IPS-11a (cell line): Measurements from ENCODE around the gene CAMTA1.

Source experiments
- H3K4me3 ChIP-seq: one replicate; pipeline ENCODE4 v1.5.1; 2013; ENCODE audit warnings: low read depth, low read length, control low read depth

CAMTA1 gene

GRCh38 chr1:7515904-7516303 lies 730.6 kb downstream of the CAMTA1 start:
- H3K4me3 ChIP-seq = no peak overlapping the region

- H3K4me3 ChIP-seq = no peak overlapping the region
Measured at GRCh38 chr1:7516341-7516740, 731.1 kb downstream of the CAMTA1 start.

GRCh38 chr1:7516929-7517328 lies 731.7 kb downstream of the CAMTA1 start:
- H3K4me3 ChIP-seq = no peak overlapping the region

DNA sequence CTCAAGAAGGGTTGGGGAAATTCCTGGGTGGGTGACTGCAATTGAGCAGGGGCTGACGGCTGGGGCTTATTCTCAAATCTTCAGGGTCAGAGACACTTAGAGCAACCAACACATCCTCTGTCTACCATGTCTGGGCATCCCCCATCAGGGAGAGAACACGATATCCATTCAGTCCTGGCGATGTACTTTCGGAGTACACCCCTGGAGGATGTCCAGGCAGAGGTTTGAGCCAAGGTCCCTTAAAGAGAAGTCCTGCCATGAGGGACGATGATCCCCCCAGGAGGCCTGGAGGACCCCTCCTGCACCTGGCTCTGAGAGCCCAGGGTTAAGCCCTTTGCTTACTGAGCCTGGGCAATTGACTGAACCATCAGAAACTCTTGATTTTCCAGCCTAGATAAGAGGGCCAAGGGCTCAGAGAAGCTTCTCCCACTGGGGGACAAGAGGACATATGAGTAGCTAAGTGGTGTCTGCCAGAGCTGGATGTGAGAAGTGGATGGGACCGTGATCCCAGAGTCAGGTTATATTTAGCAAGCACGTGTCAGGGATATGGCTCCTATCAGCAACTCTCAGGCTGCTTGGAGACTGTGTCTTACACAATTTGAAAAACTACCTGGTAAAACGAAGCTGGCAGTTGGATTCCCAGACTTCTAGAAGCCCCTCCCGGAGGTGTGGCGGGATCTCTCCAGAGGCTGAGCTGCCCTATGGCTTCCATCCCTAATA lies 732.5 kb downstream of the CAMTA1 start:
- H3K4me3 ChIP-seq = no peak overlapping the region

GRCh38 chr1:7518411-7518810 lies 733.2 kb downstream of the CAMTA1 start:
- no peak overlapping the region for H3K4me3 ChIP-seq

DNA sequence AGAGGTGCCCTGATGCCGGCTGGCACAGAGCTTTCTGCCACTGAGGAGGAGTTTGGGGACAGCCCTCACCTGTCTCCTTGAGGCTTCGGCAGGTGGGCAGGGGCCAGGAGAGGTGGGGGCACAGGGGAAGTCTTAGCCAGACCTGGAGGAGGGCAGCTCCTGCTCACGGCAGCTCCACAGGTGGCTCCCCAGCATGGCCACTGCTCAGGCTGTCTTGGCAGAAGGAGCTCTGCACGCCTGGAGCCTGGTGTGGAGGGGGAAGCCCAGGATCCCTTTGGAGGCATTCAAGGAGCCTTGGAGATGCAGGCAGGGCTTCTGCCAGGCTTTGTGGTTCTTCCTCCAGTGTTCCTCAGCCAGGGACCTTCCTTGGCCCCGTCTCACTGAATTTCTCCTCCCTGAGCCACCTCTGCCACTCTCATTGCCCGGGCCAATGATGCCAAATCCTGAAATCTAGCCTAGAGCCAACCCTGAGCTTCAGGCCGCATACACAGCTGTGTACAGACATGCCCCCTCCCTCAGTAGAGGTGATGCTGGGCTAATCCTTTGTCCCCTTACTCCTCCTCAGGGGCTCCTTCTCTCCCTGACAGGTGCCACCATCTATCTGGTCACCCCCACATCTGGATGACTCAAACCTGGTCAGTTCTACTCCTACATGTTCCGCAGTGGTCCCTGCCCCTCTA lies 734.1 kb downstream of the CAMTA1 start:
- H3K4me3 ChIP-seq = no peak overlapping the region

GRCh38 chr1:7519861-7520395 lies 734.7 kb downstream of the CAMTA1 start:
- no peak overlapping the region for H3K4me3 ChIP-seq

DNA sequence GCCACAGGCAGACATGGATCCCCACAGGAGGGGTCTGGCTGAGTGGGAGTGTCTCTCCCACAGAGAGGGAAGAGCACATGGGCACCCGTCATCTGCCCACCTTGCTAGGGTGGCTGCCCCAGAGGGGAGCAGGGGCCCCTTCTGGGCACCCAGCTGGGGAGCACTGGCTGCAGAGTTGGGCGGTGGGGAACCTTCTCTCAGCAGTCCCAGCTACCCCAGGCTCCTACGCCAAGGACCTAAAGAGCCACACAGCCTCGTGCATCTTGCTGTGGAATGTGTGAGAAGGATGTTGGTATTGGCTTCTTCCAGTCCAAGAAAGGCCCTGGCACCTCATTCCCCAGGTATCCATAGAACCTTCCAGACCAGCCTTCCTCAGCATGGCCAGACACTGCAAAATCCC lies 735.2 kb downstream of the CAMTA1 start:
- peak overlapping the region; percentile 8 for H3K4me3 ChIP-seq

DNA sequence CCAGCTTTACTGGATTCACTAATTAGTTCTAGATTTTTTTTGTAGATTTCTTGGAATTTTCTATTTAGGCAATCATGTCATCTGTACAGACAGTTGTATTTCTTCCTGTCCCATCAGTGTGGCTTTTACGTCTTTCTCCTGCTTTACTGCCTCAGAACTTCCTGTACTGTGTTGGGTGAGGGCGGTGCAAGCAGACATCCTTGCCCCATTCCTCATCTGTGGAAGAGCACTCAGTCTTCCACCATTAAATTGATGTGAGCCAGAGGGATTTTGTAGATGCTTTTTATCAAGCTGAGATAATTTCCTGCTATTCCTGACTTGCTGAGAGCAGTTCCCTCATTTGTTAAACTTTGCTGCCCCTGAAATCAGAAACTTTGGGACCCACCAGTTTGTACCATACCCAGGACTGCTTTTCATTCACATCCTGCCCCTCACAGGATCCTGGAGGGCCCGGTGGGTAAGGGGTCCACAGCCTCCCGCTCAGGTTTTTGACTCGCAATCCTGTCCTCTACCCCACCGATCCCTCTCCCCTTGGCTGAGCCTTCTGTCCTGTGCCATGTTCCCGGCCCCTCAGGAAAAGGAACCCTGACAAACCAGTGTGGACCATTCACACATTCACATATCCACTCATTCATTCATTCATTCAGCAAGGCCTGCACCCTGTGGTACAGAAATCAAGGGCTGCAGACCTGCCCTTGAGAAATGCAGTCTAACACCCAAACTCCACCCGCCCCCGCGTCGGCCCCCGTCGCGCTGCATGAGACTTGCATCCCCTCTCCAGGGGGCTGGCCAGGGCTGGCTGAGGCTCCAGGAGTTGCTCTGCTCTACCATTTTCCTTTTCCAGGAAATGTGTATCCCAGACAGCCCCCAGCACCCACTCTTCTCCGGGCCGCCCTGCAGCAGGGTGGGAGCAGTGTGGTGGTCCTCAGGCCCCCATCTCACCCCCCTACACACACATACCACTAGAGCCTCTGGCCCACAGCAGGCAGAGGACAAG lies 739.4 kb downstream of the CAMTA1 start:
- no peak overlapping the region for H3K4me3 ChIP-seq

DNA sequence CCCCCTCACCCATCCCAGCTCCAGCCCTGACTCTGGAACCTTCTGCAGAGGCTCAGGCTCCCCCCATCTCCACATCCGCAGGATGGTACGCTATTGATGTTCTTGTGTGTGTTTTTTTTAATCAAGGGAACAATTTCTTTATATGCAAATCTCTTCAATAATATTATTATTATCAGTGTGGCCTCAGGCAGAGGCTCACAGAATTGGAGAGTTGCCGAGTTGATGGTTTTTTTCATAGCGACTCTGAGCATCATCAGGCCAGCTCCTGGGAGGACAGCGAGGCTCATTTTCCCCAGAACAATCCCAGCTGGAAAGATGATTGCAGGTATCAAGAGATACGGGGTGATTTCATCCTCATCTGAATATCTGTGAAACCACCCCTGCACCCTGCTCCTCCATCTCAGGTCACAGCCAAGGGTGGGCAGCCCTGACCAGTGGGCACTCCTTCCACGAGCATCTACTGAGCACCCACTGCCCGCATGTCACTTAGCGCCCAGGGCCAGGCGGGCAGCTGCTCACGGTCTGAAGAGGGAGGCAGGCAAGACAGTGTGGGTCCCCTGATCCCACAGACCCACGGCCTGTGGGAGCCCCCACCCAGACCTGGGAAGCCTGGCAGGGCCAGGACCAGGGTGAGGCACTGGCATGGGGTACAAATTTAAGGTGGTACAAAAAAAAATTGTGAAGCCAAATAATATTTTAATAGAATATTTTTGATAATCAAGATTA lies 740.2 kb downstream of the CAMTA1 start:
- no peak overlapping the region for H3K4me3 ChIP-seq

DNA sequence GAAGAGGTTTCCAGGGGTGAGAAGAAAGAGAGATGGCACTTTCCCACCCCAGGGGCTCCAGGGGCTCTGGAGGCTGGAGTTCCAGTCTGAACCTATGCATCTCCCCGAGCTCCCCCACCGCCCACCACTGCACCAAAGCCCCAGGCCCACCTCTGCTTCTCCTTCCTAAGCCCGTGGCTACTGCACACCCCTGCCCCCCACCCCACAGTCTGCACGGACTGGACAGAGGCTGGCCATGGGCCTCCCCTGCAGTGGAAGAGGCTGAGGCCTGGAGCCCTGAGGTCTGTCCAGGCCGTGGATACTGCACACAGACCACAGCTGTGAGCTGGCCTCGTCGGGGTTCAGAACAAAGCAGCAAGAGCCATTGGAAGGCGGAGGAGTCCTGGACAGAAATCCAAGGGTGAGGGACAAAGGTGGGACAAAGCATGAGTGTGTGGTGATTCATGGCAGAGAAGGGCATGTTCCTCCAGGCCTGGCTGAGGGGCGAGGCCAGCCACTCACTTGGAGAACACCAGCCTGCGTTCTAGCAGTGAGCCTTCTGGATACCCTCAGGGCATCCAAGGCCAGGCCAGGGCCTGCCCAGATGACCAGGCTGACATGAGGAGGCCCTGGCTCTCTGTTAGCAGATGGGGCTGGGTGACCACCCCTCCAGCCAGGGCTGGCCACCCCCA lies 741.1 kb downstream of the CAMTA1 start:
- no peak overlapping the region for H3K4me3 ChIP-seq

DNA sequence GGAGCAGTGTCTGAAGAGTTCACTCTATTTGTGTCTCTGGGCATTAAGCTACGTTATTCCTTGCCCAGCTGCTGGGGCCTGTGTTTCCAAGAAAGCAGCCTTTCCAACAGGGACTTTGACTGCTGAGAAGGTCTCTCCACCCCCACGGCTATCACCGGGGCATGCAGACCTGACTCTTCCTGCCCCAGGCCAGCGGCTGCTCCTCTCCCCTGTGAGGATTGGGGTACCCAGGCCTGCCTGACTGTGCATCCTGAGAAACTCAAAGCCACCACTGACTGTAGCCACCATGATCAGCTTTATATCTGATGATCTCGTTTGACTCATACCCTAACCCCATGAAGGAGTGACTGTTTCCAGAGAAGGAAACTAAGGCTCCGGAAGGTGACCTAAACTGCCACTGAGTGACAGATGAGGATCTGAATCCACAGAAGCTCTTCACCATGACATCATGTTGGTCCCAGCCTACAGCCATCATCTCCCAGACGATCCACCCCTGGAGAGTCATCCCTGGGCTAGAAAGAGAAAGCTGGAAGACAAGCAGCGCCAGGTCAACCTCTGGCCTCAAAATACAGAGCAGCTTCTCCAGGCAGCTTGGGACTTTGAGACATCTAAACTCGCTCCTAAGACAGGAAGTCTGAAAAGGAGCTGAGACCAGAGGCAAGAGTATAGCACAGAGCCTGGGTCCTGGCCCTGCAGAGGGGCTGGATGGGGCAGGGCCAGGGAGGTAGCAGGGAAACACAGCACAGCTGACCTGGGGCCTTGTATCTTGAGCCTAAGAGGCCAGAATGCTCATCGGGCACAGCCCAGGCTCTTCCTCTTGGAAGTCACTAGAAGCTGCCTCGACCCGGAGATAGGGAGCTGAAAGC lies 741.8 kb downstream of the CAMTA1 start:
- H3K4me3 ChIP-seq = no peak overlapping the region

DNA sequence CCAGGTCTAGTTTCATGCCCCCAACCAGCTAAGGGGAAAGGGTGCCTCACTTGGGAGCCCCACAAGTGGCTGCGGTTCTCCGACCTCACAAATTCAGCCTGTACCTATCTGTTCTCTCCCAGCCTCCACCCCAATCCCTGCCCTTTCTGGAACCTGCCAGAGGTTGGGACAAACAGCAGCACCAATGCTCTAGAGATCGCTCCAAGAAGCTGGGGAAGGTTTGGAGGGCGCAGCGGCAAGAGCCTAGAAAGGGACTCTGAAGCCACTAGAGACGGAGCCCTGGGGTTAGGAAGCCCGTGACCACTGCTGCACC lies 742.4 kb downstream of the CAMTA1 start:
- no peak overlapping the region for H3K4me3 ChIP-seq

DNA sequence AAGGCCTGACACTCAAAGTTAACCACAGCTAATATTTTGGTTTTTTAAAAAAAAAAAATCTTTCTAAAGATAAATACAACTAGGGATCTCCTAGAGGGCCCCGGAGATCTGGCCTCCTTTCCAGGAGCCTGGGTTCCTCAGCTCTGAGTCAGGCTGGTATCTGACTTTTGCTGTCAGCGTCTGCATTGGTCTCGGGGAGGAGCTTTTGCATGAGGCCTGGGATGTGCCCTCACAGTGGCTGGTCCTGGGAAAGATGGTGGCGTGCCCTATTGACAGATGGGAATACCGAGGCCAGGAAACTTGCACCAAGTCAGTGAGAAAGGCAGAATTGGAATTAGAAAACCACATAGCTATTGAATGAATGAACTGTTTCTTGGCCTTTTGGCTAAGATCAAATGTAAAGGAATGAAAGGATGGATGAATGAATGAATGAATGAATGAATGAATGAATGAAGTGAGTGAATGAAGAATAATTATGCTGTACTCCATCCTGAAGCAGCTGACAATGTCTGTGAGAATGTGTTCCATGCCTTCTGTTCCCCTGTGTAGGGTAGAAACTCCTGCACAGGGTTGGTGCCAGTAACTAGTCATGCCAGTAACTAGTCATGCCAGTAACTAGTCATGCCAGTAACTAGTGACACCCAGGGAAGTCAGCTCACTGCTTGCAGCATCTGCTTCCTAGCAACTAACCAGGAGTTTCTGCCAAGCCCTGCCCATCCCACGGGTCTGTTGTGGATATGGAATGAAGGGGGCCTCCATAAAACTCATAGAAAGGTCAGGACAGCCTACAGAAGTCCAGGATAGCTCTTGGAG lies 743.3 kb downstream of the CAMTA1 start:
- H3K4me3 ChIP-seq = no peak overlapping the region

DNA sequence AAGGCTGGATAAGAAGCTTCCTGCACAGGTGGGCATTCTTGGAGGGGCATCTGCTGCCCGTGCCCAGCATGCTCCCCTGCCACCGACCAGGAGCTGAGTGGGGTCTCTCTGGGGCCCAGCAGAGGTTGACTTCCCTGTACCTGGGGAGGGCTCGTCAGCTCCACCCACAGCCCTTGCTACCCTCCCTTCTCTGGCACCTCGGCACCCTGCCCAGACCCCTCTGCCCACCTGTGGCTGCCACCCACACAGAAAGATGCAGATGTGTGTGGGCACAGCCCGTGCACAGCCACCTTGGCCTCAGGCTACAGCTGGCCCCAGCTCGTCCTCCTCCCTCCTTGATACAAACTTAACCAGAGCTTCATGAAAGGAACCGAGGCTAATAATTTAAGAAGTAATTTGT lies 744.7 kb downstream of the CAMTA1 start:
- H3K4me3 ChIP-seq = no peak overlapping the region

DNA sequence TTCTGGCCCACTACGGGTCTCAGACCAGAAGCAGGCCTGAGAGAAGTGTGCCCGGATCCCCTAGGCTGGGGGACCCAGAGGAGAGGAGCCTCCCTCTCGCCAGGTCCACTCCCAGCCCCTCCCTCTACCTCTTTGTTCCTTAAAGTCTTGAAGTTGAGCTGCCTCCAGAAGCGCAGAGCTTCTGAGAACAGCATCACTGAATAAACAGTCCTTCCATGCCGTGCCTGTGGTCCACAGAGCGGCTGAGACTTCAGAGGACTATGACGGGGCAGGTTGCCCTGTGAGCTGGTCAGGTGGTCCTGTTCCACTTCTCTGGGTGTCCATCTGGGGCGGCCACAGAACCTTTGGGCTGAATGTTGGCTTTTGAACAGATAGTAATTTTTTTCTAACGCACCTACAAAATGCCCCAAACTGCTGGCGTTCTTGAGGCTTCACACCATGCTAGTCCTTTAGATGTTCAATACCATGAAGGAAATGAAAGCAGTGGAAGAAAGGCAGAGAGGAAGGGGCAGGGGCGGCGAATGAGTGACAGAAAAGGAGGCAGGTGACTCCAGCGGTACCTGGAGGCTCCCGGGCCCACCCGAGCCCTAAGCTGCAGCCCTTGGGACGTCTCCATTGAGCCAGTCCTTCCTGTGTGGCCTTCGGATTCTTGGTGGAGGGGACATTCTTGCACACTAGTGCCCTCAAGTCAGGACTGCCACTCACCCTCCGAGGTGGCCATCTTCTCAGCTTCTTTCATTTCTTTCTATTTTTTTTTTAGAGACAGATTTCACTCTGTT lies 746.5 kb downstream of the CAMTA1 start:
- no peak overlapping the region for H3K4me3 ChIP-seq

GRCh38 chr1:7533006-7533405 lies 747.8 kb downstream of the CAMTA1 start:
- H3K4me3 ChIP-seq = no peak overlapping the region
